GM12801 (cell line): ENCODE results near the gene ADD3.

ENCODE experiments used
- CTCF ChIP-seq: IDR thresholded peaks from one replicate; pipeline ENCODE4 v1.5.1; 2011; ENCODE audit warnings: control low read depth; ENCODE audit not compliant: insufficient read length; ENCODE audit errors: extremely low read depth

Gene ADD3

GRCh38 chr10:110101464-110102144 is 93.8 kb downstream of the ADD3 start:
- no peak for TF ChIP-seq CTCF

GRCh38 chr10:110103921-110104461 is 96.2 kb downstream of the ADD3 start:
- TF ChIP-seq CTCF = no peak

GRCh38 chr10:110105873-110106272 is 98.1 kb downstream of the ADD3 start:
- TF ChIP-seq CTCF = no peak

- no peak for TF ChIP-seq CTCF
These were observed 99.6 kb downstream of the ADD3 start for GRCh38 chr10:110107430-110107829.

- TF ChIP-seq CTCF = no peak
These were observed 100.1 kb downstream of the ADD3 start for GRCh38 chr10:110107887-110108286.

- no peak for TF ChIP-seq CTCF
These were observed 101.7 kb downstream of the ADD3 start for GRCh38 chr10:110109511-110109910.

- no peak for TF ChIP-seq CTCF
These were observed 102.6 kb downstream of the ADD3 start for GRCh38 chr10:110110338-110110737.
